Suppressor macrophage treated with lipopolysaccharide for 4 hours (primary cell): ENCODE measurements around the gene TNXB.

Experiments
- DNase-seq: peaks from one replicate; pipeline ENCODE4 v3.0.0-alpha.2; 2020

Gene TNXB, protein sequence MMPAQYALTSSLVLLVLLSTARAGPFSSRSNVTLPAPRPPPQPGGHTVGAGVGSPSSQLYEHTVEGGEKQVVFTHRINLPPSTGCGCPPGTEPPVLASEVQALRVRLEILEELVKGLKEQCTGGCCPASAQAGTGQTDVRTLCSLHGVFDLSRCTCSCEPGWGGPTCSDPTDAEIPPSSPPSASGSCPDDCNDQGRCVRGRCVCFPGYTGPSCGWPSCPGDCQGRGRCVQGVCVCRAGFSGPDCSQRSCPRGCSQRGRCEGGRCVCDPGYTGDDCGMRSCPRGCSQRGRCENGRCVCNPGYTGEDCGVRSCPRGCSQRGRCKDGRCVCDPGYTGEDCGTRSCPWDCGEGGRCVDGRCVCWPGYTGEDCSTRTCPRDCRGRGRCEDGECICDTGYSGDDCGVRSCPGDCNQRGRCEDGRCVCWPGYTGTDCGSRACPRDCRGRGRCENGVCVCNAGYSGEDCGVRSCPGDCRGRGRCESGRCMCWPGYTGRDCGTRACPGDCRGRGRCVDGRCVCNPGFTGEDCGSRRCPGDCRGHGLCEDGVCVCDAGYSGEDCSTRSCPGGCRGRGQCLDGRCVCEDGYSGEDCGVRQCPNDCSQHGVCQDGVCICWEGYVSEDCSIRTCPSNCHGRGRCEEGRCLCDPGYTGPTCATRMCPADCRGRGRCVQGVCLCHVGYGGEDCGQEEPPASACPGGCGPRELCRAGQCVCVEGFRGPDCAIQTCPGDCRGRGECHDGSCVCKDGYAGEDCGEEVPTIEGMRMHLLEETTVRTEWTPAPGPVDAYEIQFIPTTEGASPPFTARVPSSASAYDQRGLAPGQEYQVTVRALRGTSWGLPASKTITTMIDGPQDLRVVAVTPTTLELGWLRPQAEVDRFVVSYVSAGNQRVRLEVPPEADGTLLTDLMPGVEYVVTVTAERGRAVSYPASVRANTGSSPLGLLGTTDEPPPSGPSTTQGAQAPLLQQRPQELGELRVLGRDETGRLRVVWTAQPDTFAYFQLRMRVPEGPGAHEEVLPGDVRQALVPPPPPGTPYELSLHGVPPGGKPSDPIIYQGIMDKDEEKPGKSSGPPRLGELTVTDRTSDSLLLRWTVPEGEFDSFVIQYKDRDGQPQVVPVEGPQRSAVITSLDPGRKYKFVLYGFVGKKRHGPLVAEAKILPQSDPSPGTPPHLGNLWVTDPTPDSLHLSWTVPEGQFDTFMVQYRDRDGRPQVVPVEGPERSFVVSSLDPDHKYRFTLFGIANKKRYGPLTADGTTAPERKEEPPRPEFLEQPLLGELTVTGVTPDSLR (N-terminal part only)

GRCh38 chr6:32109114-32109764, at the start of gene TNXB:
Gene TNXB, minus strand, starts transcription at chr6:32109338. Its CDS starts 11,140 bp downstream, at chr6:32098198.
- no peak for DNase-seq

GRCh38 chr6:32158052-32158451, 48.9 kb upstream of the TNXB start:
- no peak for DNase-seq

GRCh38 chr6:32156891-32157290, 47.8 kb upstream of the TNXB start:
- DNase-seq = no peak

GRCh38 chr6:32154514-32155161, 45.5 kb upstream of the TNXB start:
- peak; percentile 23 for DNase-seq

DNA sequence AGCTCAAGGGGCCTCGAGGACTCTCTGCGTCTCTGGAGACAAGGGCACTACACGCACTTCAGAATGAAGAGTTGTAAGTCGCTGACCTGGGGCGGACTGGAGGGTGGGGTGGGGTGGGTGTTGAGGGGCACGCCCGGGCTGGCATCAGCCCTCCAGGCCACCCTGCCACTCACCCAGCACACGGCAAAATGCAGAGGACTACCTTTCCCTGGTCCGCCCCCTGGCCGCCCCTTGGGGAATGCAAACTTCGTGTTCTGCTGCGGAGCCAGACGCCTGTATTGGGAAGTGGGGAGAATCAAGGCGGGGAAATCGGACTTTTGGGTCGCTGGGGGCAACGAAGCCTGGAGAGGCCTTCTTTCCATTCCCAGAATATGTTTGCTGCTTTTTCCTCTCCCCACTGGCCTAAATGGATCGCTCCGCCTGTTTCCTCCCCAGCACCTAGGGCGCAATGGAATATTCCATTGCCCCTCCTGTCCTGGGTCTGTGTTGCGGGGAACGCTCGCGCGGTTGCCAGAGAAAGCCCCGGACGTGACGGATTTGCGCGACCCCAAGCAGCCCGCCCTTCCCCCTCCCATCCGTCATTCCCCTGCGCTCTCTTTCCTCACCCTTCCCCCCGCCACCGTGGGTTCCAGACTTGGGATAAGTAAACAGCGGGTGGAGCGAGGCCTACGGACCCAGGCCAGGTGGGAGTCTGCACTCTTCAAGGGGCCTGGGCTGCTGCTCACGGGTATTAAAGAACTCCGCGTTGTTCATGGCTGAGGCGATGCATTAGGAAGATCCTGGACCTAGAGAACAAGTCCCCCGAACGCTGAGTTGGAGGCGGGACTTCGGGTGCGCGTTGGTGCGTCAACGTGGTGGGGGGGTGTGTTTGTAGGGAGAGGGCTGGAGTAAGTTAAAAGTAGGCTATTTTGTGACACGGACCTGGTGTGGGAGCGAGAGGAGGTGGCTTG, 44.7 kb upstream of the TNXB start, which contains the start of gene PPT2:
Gene PPT2 (plus strand): TSS at position 578 of the 950 bp plus-strand sequence. CDS start 454 bp downstream, outside the sequence.
- DNase-seq = peak; percentile 38

DNA sequence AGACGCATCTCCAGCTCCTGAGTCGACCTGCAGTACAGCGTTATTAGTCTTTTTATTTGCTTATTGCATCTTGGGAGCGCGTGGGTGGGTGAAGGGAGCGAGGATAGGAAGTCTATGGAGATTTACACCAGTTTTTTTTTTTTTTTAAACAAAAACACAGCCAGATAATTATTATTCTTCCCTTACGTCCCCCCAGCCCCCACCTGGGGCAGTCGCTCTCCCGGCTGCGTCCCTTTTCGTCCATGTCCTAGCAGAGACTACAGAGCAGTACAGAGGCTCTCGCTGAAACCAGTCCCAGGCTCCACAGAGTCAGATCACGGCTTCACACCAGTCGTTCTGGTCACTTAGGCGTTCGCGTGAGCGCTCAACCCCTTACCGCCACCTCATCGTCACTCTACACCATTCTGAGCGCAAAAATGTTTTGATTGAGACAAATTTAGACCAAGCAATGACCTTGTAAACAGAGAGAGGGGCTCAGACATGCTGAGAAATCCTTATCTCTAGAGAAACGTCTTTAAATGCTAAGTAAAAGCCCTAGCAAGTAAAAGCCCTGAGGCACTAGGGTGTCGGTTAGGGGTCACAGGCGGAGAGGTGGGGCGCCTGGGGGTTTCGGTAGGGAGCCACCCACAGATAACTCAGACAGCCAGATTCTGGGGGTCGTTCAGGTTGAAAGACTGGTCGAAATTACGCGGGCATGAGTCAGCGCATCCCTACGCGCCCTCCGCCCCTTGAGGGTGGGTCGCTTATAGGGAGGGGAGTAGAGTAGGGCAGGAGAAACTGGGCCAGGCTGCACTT, 43.8 kb upstream of the TNXB start:
- no peak for DNase-seq

- DNase-seq = no peak
Observed at GRCh38 chr6:32151863-32152768, 43.0 kb upstream of the TNXB start, which contains the start of gene PRRT1. Gene PRRT1, minus strand, starts transcription at chr6:32151939. Its CDS starts 112 bp downstream, at chr6:32151827.

GRCh38 chr6:32151181-32151862, 42.2 kb upstream of the TNXB start:
- DNase-seq = no peak

GRCh38 chr6:32149932-32150870, 41.1 kb upstream of the TNXB start:
- DNase-seq = no peak

DNA sequence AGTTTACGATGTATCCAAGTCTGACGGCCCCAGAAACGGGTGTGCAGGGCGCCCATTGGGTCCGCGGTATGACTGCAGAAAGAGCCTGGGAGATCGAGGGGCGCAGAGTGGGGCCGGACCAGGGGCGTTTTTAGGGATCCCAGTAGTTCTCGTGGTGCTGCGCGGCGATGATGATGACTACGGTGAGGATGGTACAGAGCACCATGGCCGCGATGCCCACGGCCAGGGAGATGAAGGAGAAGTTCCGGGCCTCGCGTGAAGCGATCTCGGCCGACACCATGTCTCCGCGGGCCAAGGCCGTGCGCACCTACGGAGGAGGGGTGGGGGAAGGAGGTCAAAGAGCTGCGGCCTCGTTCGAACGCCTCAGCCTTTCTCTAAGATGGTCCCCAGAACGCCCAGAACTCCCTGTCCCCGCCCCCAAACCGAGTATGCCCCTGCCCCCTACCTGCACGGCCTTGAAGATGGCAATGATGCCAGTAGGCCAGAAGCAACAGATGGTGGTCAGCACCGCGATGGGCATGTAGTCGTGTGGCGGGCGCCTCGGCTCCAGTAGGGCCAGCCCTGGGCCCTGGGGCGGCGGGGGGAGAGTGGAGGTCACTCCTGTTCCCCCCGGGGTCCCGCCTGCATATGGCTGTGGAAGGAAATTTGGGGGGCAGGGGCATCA, 40.1 kb upstream of the TNXB start:
- DNase-seq = no peak

DNA sequence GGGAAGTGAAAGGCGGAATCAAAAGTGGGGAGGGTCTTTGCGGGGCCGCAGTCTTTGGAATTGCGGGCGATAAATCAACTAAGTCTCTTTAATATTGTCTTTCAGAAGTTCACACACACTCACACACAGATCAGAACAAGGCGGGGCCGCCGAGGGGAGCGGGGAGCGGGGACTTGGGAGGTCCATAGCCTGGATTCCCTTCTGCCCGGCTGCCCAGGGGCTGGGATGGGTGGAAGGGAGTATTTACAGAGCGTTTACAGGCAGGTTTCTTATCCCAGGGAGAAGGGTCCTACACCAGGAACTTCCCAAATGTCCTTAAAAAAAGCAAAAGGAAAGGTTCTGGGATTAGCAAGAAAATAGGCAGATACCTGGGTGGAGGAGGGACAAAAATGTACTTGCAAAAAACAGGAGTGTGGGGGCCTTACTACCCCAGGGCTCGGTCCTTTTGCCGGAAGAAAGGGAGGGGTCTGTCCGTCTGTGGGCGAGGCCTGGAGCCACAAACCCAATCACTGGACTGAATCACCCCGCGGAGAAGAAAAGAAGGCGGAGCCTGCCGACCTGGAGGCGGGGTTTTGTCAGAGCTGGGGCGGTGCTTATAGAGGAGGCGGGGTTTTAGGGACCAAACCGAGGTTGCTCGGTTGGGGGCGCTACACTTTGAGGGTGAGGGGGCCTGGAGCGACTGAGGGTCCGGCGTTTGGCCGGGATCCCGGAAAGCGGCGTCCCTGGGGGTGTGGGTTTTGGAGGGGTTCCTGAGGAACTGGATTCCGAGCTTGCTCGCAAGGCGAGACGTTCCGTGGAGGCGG, 39.4 kb upstream of the TNXB start:
- DNase-seq = peak; percentile 80

GRCh38 chr6:32147401-32148132, 38.4 kb upstream of the TNXB start:
- DNase-seq = peak; percentile 22

DNA sequence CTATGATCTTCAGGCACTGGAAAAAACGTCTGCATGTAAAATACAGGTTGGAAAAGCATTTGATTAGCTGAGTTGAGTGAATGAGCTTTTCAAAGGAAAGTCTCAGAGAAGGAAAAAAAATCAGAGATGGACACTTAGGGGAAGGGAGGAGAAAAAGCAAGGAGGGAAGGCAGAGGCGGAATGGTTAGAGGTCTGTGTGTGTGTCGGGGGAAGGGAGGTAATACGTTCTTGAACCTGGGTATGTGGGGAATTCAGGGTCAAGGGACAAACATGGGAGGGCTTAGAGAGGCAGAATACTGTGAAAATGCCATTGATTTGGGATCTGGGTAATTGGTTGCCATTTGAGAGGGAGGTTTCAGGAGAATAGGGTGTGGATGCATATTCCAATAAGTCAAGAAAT, 37.5 kb upstream of the TNXB start:
- no peak for DNase-seq

DNA sequence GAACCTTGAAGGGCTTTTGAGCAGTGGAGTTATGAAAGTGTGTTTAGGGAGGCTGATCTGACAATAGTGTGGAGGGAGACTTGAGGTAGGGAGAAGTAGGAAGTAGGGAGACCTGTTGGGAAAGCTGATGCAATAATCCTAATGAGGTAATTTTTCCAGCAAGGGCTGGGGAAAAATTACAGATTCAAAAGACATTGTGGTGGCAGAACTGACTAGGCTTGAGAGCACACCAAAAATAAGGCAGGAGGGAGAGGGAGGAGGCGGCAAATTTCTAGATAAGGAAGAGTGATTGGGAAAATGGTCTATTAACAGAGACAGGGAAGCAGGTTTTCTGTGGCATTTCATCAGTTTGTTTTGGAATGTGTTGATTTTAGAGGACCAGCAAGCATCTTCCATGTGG, 37.1 kb upstream of the TNXB start:
- DNase-seq = no peak
